HEK293T (cell line): ENCODE measurements around the gene BMP7.

Experiments
- BHLHE40 ChIP-seq: fragments of 450-650 bp; IDR thresholded peaks from 2 replicates; pipeline ENCODE4 v1.6.1; 2016; ENCODE audit warnings: mild to moderate bottlenecking, moderate library complexity, borderline replicate concordance
- CTBP1 ChIP-seq: fragments of 450-650 bp; IDR thresholded peaks from 2 replicates; pipeline ENCODE4 v1.6.1; 2016; ENCODE audit warnings: borderline replicate concordance
- ELF4 ChIP-seq: fragments of 450-650 bp; IDR thresholded peaks from 2 replicates; pipeline ENCODE4 v1.6.1; 2017; ENCODE audit warnings: antibody characterized with exemption
- FOXK2 ChIP-seq: fragments of 450-650 bp; IDR thresholded peaks from 2 replicates; pipeline ENCODE4 v1.6.1; 2016; ENCODE audit warnings: mild to moderate bottlenecking
- FOXM1 ChIP-seq: fragments of 450-650 bp; IDR thresholded peaks from 2 replicates; pipeline ENCODE4 v1.6.1; 2017; ENCODE audit warnings: mild to moderate bottlenecking, borderline replicate concordance
- L3MBTL2 ChIP-seq: fragments of 450-650 bp; conservative IDR thresholded peaks from 2 replicates; pipeline ENCODE4 v1.6.1; 2016; ENCODE audit warnings: mild to moderate bottlenecking
- LEF1 ChIP-seq: fragments of 450-650 bp; IDR thresholded peaks from 2 replicates; pipeline ENCODE4 v1.6.1; 2017; ENCODE audit warnings: mild to moderate bottlenecking, borderline replicate concordance
- NFRKB ChIP-seq: fragments of 450-650 bp; IDR thresholded peaks from 2 replicates; pipeline ENCODE4 v1.6.1; 2016; ENCODE audit warnings: mild to moderate bottlenecking, moderate library complexity
- PKNOX1 ChIP-seq: fragments of 450-650 bp; IDR thresholded peaks from 2 replicates; pipeline ENCODE4 v1.6.1; 2016
- SP1 ChIP-seq: fragments of 450-650 bp; IDR thresholded peaks from 2 replicates; pipeline ENCODE4 v1.6.1; 2017
- SUZ12 ChIP-seq: fragments of 450-650 bp; IDR thresholded peaks from 2 replicates; pipeline ENCODE4 v1.6.1; 2016; ENCODE audit warnings: mild to moderate bottlenecking
- TARDBP ChIP-seq: fragments of 450-650 bp; IDR thresholded peaks from 2 replicates; pipeline ENCODE4 v1.6.1; 2016

GRCh38 chr20:57260934-57261333 lies 5.5 kb downstream of the BMP7 start:
- TF ChIP-seq L3MBTL2, result no peak
- no peak for TF ChIP-seq FOXK2
- no peak for TF ChIP-seq SP1
- TF ChIP-seq CTBP1, result no peak
- TF ChIP-seq PKNOX1, result no peak
- TF ChIP-seq TARDBP, result no peak
- TF ChIP-seq FOXM1, result no peak
- no peak for TF ChIP-seq SUZ12
- no peak for TF ChIP-seq LEF1
- TF ChIP-seq NFRKB, result no peak
- no peak for TF ChIP-seq ELF4
- TF ChIP-seq BHLHE40, result no peak
